Right renal pelvis (tissue), 4 donors: ENCODE results near the gene TXNRD1. TPM values are rescaled to one million over a fixed set of nuclear protein-coding genes. Genes with fewer than 3 reads are reported as not detected.

ENCODE experiments used
- DNase-seq, 4 donors: peaks; one replicate each; pipeline ENCODE4 v3.0.0-alpha.2; 2013; ENCODE audit warnings: low read depth in 4 of 4, low spot score in 3 of 4, missing footprints in 1 of 4
- polyA plus RNA-seq, 4 donors: library from polyadenylated mRNA; unstranded; fragments of 120-200 nt; gene quantifications; one replicate each; pipeline ENCODE4 v1.2.1, GENCODE V29; 2013; ENCODE audit not compliant: insufficient read length in 4 of 4

The TXNRD1 gene
- polyA plus RNA-seq, 4 donors, result 56.3 to 75.0 (median 66.2) TPM

DNA sequence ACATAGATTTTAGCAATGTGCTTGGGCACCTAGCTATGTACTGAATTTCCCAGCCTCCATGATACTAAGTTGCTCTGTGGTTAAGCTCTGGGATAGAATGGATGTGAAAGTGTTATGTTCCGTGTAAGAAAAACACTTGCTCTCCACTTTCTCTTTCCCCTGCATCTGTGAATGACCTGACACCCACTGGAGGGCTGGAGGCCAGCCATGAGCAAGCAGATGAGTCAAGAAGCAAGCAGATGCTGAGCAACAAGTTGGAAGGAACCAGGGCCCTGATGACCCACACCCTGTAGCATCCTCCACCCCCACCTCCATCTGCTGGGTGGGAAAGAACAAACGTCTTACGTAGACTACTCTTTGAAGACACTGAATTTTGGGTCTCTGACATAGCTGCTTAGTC, 144.6 kb downstream of the TXNRD1 start:
- no peak for DNase-seq

DNA sequence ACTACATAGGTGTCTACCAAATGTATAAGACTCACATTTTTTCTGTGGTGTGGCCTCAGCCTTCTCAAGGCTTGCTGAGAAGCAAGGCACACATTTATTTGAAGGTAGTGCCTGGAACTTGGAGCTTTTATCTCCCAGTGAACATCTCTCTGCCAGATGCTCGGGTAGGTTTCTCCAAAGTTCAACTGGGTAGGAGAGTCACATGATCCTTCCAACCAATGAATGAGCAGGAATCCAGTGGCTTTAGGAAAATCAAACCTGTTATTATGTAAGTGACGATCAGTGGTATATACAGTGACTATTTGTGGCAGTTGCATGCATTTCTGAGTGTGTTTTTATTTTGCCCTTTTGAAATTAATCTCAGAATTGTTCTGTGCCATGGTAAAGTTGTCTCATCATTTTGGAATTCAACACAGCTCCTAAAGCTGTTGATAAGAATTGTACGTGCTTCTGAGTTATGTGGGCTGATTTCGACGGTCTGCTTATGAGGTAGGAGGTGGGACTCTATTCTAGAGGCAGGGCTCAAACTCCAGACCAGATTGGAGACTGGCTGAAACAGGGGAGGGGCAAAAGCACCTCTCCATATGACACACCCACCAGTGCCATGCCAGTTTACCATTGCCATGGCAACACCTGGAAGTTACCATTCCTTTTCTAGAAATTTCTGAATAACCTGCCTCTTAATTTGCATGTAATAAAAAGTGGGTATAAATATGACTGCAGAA, 145.6 kb downstream of the TXNRD1 start:
- no peak for DNase-seq

DNA sequence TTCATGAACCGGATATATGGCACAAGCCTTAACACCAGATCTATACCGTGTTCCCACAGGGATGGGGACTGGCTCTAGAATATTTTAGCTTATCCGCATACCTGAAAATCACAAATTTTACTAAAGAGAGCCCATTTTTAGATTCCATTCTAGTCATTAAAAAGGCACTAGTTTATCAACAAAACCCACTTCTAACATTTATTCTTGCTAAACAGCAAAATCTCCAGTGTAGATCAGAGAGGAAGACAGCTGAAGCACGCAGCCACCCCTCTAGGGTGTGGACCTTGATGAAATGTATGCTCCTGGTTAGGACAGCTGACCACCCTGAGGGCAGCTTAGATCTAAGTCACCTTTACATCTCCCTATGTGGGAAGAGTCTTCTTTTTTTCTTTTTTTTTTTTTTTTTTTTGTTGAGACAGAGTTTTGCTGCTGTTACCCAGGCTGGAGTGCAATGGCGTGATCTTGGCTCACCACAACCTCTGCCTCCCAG, 150.4 kb downstream of the TXNRD1 start:
- no peak for DNase-seq

DNA sequence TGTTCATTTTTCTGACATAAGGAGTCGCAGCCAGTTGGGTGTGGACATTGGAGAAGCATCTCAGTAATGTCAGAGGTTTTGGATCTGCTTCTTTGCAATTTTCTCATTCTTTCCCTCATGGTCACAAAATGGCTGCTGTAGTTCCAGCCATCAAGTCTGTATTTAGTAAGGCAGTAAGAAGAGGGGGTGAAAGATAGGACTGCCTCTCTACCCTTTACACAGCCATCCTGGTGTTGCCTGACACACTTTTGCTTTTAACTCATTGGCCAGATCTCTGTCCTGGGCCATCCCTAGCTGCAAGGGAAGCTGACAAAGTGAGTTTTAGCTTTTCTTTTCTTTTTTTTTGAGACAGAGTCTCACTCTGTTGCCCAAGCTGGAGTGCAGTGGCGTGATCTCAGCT, 154.1 kb downstream of the TXNRD1 start:
- DNase-seq, result no peak

DNA sequence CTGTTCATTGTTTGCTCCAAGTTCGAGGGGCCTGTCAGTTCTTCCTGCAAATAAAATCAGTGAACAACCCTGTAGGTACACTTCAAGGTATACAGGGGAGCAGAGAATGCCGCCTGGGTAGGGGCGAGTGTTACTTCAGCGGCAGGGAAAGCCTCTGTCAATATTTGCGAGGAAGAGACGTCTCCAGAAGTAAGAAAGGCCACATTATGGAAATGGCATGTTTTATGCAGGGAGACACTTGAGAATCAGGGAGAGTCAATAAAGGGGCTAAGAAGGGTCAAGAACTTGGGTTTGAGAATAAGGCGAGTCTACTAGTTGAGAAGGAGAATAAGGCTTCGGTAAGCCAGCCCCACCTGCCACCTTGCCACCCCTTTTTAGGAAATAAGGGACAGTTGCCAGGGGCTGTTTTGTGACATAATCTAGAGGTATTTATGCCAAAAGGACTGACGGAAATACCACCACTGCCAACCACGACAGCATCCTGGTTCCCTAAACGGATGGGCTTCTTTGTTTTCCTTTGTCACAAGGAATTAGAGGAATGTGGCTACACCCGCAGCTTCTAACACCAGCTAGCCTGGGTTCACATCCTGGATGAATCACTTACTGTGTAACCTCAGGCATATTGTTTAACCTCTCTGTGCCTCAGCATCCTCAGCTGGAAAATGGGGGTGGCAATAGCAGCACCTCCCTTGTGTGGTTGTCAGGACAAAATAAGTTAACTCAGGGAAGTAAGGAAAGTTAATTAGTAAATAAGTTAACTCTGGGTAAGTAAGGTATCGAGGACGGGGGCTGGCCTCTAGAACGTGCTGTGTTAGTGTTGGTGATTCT, 155.7 kb downstream of the TXNRD1 start:
- no peak for DNase-seq

DNA sequence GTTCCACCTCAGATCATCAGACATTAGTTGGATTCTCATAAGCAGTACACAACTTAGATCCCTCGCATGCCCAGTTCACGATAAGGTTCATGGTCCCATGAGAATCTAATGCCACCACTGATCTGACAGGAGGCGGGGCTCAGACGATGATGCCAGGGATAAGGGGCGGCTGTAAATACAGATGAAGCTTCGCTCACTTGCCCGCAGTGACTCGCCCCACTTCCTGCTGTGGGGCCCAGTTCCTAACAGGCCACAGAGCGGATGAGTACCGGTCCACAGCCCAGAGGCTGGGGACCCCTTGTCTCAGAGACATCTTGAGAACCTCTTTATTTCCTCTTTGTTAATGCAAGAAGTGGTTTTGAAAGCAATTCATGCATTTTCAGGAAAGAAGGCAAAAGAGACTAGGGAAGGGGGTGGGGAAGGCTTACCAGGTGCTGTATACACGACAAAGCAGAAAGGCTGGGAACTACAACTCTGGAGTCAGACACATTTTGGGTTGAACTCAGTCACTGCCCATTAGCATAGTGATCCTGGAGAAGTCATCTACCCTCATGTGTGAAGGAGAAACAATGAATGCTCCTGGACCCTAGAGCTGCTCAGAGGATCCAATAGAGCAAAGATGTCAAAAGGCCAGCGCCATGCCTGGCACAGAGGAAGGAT, 156.6 kb downstream of the TXNRD1 start:
- no peak for DNase-seq

DNA sequence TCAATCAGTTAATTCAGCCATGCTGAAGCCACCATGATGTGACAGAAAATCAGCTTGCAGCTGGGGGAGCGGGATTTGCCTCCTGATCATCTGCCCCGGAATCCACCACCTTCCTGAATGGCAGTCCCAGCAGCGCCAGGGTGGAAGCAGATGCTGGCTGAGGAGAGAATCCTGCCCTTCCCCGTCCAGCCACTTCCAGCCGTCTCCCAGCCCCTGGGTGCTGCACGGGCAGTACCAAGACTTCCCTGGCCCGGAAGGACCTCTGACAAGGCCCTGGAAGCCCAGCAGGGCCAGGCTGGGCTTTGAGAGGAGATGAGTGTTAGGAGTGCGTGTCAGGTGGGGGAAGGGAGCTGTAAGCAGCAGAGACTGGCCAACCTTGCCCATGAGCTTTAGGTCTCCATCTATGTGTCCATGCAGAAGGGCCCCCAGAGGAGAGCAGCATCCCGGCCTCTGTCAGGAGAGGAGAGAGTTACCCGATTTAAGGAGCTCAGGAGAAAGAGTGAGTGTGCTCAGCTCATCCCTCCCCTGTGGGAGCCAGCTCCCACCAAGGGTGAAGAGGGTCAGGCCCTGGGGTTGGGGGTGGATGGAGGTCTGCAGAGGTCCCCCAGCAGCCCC, 157.2 kb downstream of the TXNRD1 start:
- no peak for DNase-seq

DNA sequence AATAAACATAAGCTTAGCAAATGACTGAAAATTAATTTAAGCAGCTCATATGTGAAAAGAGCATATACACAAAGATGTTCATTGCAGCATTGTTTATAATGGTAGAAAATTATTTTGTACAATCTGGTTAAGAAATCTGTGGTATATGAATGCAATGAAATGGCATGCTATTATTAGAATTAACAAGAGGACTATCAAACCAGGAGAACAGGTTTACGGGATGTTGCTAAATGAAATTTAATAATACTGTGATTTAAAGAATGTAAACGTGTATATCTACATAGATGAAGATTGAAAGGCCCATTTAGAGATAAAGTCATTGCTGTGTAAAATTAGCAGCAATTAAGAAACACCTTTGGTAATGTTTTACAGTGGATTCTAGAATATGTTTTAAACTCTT, 158.5 kb downstream of the TXNRD1 start:
- DNase-seq, result no peak

DNA sequence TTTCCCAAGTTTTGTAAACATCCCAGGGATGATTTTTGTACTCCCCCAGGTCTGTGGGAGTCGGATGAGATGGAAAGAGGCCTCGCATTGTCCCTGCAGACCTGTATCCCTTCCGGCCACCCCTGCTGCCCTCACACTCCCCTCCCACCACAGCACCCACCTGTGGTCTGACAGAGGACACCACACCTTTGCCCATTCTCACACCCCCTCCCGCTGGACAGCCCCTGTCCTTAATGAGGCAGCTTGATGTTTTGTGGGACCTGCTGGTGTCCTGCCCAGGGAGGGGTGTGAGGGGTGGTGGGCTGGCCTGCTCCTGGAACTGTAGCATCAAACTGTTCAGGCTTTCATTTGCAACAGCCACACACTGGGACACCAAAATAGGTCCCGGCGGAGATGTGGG, 159.2 kb downstream of the TXNRD1 start:
- no peak for DNase-seq

DNA sequence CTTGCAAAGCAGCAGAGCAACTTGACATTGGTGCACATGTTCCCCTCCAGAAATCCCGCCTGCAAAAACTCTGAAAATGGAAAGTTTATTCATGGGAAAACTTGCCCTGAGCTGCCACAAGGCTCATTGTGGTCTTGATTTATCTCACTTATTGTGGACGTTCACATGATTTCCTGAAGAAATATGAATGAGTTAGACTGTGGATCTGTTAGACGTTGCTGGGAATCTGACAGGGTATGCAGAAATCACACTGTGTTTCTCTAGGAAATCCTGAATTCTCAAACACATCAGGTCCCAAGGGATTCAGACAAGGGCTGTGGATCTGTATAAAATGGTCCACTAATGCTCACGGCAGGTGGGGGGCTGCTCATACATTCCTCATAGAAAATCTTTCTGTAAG, 160.2 kb downstream of the TXNRD1 start:
- no peak for DNase-seq

DNA sequence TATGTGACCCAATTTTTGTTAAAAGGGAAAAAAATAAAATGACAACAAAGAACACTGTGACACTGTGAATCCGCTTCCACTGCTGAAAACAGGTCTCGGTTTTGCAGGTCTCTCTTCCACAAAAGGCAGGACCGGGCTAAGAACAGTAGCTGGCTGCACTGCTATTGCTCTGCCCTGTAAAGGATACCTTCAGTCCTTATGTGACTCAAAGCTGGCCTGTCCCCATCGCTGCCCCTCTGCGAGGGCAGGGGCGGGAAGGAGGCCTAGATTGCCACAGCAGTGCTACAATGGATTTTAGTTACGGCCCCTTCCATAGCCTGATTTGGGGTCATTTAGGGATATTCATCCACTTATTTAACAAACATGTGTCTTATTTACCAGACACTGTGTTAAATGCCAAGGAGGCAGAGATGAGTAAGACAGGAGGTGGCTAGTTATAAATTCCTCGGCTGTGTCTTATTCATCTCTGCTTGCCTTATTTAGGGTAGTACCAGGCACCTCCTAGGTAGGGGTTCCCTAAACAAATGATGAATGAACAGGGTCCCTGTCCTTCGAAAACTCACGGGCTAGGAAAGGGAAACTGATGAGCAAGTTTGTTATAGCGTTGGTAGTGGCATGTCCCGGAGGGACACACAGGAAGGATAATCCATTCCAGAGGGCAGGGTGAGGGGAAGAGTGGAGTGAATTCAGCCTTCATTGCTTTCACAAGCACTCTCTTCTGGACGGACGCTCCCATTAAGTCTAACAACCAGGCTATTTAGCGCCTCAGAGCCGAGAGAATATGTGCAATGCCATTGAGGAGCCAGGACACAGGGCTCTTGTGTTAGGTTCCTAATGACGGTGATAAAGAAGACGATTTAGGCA, 161.3 kb downstream of the TXNRD1 start:
- no peak for DNase-seq

DNA sequence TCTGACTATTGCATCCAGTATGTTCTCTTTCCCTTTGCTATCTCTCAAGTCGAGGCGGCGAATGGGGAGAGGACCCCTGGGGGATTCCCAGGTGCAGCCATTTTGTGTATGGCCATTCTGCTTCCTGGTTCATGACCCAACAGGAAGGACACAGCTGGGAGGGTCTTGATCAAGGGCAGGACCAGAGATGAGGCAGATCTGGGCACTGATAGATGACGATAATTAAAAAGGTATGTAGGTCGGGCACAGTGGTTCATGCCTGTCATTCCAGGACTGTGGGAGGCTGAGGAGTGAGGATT, 161.9 kb downstream of the TXNRD1 start:
- DNase-seq, result no peak

DNA sequence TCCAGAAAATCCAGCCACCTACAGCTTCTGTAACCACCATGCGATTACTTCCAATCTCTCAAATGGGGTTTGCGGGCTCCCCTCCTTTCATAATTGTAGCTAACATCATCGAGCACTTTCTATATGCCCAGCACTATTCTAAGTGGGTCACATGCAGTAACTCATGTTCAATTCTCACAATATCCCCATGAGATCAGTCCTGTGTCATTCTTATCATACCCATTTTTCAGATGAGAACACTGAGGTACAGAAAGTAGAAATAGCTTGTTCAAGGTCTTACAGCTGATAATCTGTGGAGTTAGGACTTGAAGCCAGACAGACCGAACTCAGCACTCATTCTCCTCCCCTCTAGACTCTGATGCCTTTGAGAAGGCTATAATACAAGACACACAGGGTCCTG, 162.8 kb downstream of the TXNRD1 start:
- no peak for DNase-seq

DNA sequence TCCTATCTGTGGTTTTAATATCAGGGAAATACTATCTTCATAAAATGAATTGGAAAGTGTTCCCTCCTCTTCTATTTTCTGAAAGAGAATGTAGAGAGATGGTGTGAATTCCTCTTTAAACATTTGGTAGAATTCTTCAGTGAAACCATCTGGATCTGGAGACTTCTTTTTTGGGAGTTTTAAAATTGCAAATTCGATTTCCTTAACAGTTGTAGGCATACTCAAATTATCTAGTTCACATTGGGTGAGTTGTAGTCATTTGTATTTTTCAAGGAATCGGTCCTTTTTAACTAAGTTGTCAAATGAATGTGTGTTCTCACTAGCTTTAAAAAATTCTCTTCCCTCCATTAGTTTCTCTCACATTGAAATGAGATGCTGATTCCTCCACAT, 165.8 kb downstream of the TXNRD1 start:
- DNase-seq, result no peak

DNA sequence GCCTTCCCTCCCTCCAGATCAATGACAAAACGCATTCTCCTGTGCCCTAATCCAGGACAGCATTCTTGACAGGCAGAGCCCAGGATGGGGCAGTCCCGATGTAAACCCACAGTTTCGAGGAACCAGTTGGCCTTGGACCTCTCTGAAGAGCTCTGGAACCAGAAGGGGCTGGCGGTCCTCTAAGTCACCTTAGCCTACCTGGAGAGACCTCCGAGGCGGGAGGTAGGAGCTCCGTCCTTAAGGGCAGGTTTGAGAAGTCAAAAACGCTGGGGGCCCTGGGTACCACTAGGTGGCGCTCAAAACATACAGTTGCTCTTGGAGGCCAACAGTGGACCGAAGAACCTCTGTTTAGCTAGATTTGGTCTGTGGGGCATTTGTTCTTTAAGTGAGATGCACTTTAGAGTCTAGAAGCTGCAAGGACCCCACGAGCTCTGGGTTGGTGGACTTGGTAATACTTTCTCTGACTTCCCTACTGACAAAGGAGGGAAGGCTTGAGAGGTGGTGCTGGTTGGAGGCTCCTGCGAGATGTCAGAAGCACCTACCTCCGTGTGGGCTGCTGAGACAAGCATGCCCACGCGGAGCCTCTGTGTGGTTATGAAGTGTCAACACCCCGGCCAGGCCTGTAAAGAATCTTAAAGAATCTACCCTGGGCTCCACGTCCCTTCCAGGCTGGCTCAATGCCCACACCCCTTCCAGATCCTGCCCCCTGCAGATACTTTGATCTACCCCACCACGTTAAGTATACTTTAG, 166.3 kb downstream of the TXNRD1 start:
- DNase-seq, result peak; percentile 61 to 77 (median 68)

DNA sequence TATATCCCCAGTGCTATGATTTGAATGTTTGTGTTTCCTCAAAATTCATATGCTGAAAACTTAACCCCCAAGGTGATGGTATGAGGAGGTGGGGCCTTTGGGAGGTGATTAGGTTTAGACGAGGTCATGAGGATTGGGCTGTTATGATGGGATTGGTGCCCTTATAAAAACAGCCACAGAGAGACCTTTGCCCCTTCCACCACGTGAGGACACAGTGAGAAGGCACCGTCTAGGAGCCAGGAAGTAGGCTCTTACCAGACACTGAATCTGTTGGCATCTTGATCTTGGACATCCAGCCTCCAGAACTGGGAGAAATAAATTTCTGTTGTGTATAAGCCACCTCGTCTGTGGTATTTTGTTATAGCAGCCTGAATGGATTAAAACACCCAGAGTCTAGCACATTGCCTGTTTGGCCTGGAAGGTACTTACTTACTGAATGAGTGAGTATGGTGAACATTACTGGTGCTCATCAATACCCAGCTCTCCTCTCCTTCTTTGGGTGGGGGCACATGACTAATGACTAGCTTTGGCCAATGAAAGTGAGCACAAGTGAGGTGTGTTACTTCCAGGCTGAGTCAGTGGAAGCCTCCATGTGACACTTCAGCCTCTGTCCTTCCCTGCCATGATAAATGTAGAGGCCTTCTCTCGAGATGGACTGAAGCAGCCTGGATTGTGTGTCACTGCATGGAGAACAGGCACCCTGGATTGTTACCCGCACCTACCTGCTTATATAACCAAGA, 168.7 kb downstream of the TXNRD1 start:
- no peak for DNase-seq

DNA sequence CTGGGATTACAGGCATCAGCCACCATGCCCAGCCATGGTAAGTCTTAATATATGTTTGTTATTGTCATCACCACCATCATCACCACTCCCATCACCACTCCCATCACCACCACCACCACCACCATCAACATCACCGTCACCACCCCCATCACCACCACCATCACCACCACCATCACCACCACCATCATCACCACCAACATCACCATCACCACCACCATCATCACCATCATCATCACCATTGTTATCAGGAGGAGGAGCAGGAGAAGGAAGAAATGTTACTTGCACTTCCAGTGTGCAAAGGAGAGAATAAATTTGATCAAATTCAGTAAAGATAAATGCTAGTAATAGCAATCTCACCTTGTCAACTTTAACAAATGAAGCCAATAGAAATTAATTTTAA, 169.9 kb downstream of the TXNRD1 start:
- no peak for DNase-seq

DNA sequence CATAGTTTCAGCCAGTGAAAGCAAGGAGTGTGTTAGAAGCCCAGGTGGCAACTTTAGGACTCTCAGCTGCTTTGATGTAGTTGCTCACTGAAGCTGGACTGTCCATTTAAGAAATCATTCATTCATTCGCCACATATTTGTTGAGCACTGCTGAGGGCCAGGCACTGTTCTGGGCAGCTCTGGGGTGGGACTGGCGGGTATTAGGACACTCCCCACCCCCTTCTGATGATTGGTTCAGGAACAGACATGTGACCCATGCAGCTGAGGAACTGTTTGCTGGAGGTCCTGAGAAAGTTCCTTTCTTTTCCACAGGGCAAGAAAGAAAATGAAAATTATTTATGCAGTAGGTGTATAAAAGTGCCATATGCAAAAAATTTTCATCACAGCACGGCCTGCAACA, 170.9 kb downstream of the TXNRD1 start:
- DNase-seq, result no peak

DNA sequence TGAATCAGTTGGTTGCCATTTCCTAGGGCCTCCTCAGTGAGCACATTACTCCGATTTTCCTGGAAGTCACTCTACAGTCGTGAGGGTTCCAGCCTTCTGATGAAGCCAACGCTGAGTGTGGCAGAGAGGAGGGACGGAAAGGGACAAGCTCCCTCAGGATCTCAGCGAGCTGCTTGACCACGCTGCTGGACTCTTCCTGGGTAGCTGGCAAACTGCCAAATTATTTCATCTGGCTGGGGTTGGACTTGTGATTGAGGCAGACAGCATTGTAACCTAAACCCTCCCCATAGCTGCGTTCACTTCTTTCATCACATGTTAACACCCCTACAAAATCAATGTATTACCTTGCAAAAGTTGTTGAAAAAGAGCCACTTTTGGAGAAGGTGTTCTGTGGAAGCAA, 171.6 kb downstream of the TXNRD1 start:
- DNase-seq, result no peak
